Metanephros (tissue), 1 donor: ENCODE data around the gene CNTN5. TPM values are rescaled to one million over a fixed set of nuclear protein-coding genes. Genes with fewer than 3 reads are reported as not detected.

Source experiments
- total RNA-seq: library from RNA; depleted of rRNA; stranded (reverse); fragments of >200 nt; gene quantifications from one replicate; pipeline ENCODE4 v1.2.3, GENCODE V29; 2014

CNTN5 gene
- 32.9 TPM for total RNA-seq

GRCh38 chr11:99020352-99021225, at the start of gene CNTN5:
Gene CNTN5 (plus strand): TSS chr11:99020949.

